Spleen (tissue), 11 donors: ENCODE measurements around the gene HES4. TPM values are rescaled to one million over a fixed set of nuclear protein-coding genes. Genes with fewer than 3 reads are reported as not detected.

Experiments
- DNase-seq: peaks from one replicate; pipeline ENCODE4 v3.0.0-alpha.2; 2020
- H3K27ac ChIP-seq, 8 donors: fragments of 200-600 bp; sonication (generic) in 7 of 8; 1 replicate in 4 of 8; 2 replicates in 4 of 8; pipeline versions ENCODE4 v1.5.0 to v1.8.0; 2016 to 2021; ENCODE audit warnings: inconsistent platforms in 4 of 8, mild to moderate bottlenecking in 4 of 8, moderate library complexity in 1 of 8
- H3K27me3 ChIP-seq, 7 donors: fragments of 200-600 bp; sonication (generic) in 6 of 7; replicated peaks in 1 of 7; 1 replicate in 4 of 7; 2 replicates in 3 of 7; pipeline versions ENCODE4 v1.5.0 to v1.8.0; 2016 to 2021; ENCODE audit warnings: inconsistent platforms in 3 of 7, mild to moderate bottlenecking in 1 of 7
- H3K36me3 ChIP-seq, 6 donors: fragments of 200-600 bp; sonication (generic) in 5 of 6; 1 replicate in 4 of 6; 2 replicates in 2 of 6; pipeline versions ENCODE4 v1.5.0 to v1.8.0; 2016 to 2021; ENCODE audit warnings: inconsistent platforms in 2 of 6
- H3K4me1 ChIP-seq, 6 donors: fragments of 200-600 bp; sonication (generic) in 5 of 6; 1 replicate in 3 of 6; 2 replicates in 3 of 6; pipeline versions ENCODE4 v1.5.0 to v1.8.0; 2016 to 2021; ENCODE audit warnings: inconsistent platforms in 3 of 6
- H3K4me3 ChIP-seq, 8 donors: fragments of 200-600 bp; sonication (generic) in 7 of 8; 1 replicate in 4 of 8; 2 replicates in 4 of 8; pipeline versions ENCODE4 v1.5.0 to v1.8.0; 2016 to 2021; ENCODE audit warnings: inconsistent platforms in 4 of 8, mild to moderate bottlenecking in 4 of 8, moderate library complexity in 2 of 8
- H3K9me3 ChIP-seq, 8 donors: fragments of 200-600 bp; sonication (generic) in 7 of 8; 1 replicate in 4 of 8; 2 replicates in 4 of 8; pipeline versions ENCODE4 v1.5.0 to v1.8.0; 2016 to 2021; ENCODE audit warnings: inconsistent platforms in 4 of 8
- POLR2A ChIP-seq, 3 donors: fragments of 450-650 bp; IDR thresholded peaks; one replicate each; pipeline ENCODE4 v1.5.1; 2017; ENCODE audit warnings: antibody characterized with exemption in 3 of 3, mild to moderate bottlenecking in 1 of 3
- POLR2AphosphoS5 ChIP-seq, 3 donors: sonication (generic); formaldehyde crosslinking; IDR thresholded peaks; one replicate each; pipeline ENCODE4 v1.5.1; 2017; ENCODE audit warnings: antibody characterized with exemption in 3 of 3
- WGBS, 5 donors: extraction: QIAGEN DNeasy Blood & Tissue Kit in 3 of 5; methylation state at CpG; one replicate each; pipeline versions ENCODE4 v1.1.5 to v1.1.7; 2013 to 2018; 5-methylcytosine and 5-hydroxymethylcytosine counted together
- intact Hi-C: fragments of 100-400 bp; cut with DNase I; formaldehyde crosslinking; loops from one replicate; pipeline ENCODE4 v1.15.0; 2023; ENCODE audit warnings: low total_unique reads
- polyA plus RNA-seq, 3 donors: library from polyadenylated mRNA; stranded (reverse); fragments of 200-250 nt; gene quantifications; one replicate each; pipeline ENCODE4 v1.2.1, GENCODE V29; 2013
- total RNA-seq, 7 donors: library from RNA; depleted of rRNA in 3 of 7; stranded (reverse); fragments of >200 nt in 3 of 7; fragmentation: NEBNext Ultra II Directional in 4 of 7; extraction: Animal tissue kit (Norgen Biotek cat#: 25700) in 4 of 7; gene quantifications; one replicate each; pipeline versions ENCODE4 v1.1.0 to v1.2.1, GENCODE V29; 2016 to 2021
- TF ChIP-seq, protein P1 (sequence below), 11 experiments: fragments of 200-600 bp in 7 of 11; fragments of 450-650 bp in 4 of 11; sonication (generic) in 4 of 11; IDR thresholded peaks in 8 of 11; conservative IDR thresholded peaks in 3 of 11; 1 replicate in 7 of 11; 2 replicates in 4 of 11; pipeline versions ENCODE4 v1.4.0 to v1.8.0; 2016 to 2021; ENCODE audit warnings: antibody characterized with exemption in 11 of 11, inconsistent platforms in 4 of 11, mild to moderate bottlenecking in 1 of 11
- donor health status: healthy with polysubstance abuse.
- donor health status: DM: no; HTN: no; CAD: no; lungs with moderate emphysema.
- donor health status: DM: no; HTN: no; CAD: no.
- donor health status: Bipolar disorder and iron deficiency.
- donor health status: healthy.
- donor health status: DM: no; HTN: no; CAD: no.
- donor health status: DM: yes; HTN: yes; CAD: no.

The HES4 gene
- total and polyA plus RNA-seq, 10 donors, result 3.8 to 64.3 (median 20.6) TPM

DNA sequence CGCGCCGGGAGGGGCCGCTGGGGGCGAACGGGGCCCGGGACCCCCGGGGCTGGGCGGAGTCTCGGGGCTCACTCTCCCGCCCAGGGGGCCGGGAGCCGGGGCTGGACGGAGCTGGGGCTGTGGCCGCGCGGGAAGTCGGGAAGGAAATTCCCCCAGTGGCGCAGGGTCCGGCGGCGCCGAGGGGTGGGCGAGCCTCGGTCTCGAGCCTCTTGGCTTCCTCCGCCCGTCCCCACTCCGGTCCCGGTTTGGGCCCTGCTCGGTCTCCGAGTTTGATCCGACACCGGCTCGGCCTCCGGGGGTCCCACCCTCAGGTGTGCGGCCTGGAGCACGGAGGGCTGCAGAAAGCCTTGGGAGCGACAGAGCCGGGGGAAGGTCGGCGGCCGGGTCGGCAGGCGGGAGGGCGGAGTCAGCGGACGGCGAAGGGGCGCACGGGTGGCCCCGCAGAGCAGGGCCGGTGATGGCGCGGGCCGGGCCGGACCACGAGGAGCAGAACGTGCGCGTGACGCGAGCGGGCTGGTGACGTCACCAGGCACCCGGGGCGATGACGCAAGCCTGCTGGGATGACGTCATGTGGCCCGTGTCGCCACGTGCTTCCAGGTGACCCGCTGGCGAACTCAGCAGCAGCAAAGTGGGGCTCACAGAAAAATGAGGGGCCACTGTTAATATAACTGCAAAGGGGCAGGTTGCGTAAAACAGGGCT is 610 bp upstream of the HES4 start:
- 1 to 2% (median 2%) methylated on average over 25 to 75 of the region's 75 CpGs for WGBS, 5 donors
- peak; percentile 81 for DNase-seq
- Histone ChIP-seq H3K9me3 (no peaks in the 10 kb centered on the region), H3K36me3 (peaks cover 0 to 5% (median 0%) of the 10 kb centered on the region in 6 donors), H3K4me1 (peaks cover 5 to 86% (median 60%) of the 10 kb centered on the region in 6 donors), H3K27ac (peak overlapping the region; percentile 74 to 93 (median 89)), H3K27me3 (peaks cover 6 to 100% (median 79%) of the 10 kb centered on the region in 7 donors), H3K4me3 (peak overlapping the region; percentile 38 to 79 (median 53))
- intact Hi-C loops, result no loop called here
- no peak for TF ChIP-seq POLR2A (IDR thresholded peaks at IDR 0.05)
- TF ChIP-seq, protein P1, sequence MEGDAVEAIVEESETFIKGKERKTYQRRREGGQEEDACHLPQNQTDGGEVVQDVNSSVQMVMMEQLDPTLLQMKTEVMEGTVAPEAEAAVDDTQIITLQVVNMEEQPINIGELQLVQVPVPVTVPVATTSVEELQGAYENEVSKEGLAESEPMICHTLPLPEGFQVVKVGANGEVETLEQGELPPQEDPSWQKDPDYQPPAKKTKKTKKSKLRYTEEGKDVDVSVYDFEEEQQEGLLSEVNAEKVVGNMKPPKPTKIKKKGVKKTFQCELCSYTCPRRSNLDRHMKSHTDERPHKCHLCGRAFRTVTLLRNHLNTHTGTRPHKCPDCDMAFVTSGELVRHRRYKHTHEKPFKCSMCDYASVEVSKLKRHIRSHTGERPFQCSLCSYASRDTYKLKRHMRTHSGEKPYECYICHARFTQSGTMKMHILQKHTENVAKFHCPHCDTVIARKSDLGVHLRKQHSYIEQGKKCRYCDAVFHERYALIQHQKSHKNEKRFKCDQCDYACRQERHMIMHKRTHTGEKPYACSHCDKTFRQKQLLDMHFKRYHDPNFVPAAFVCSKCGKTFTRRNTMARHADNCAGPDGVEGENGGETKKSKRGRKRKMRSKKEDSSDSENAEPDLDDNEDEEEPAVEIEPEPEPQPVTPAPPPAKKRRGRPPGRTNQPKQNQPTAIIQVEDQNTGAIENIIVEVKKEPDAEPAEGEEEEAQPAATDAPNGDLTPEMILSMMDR (IDR thresholded peaks at IDR 0.05 in 8 of 11, conservative IDR thresholded peaks at IDR 0.05 in 3 of 11), result no peak
- TF ChIP-seq POLR2AphosphoS5 (IDR thresholded peaks at IDR 0.05), result peak; percentile 50 to 83 (median 64)

DNA sequence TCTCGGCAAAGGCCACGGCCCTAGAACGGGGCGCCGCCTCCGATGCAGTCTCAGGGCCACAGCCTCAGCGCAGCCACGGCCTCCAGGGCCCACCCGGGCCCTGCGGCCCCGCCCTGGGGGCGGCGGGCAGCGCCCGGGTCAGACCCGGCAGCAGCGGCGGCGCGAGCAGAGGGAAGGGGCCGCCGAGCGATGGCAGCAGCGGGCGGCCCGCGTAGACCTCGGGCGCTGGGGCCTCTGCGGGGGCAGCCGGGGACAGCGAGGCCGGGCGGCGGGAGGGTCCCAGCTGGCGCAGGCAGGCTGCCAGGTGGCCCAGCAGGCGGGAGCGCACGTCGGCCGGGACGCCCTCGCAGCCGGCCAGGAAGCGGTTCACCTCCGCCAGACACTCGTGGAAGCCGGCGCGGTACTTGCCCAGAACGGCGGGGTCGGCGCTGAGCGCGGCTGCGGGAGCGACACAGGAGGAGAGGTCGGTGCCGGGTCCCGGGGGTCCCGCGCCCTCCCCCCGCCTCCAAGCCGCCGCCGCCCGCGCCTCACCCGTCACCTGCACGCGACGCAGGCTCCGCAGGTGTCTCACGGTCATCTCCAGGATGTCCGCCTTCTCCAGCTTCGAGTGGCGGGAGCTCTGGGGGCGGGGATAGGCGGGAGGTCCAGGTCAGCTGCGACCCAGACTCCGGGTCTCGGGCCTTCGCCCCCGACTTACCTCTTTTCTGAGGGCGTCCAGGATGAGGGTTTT is 737 bp downstream of the HES4 start:
- no peaks in the 10 kb centered on the region for H3K9me3 ChIP-seq
- intact Hi-C loops, result no loop called here
- H3K4me3 ChIP-seq, result peak overlapping the region; percentile 23 to 79 (median 53)
- 1 to 4% (median 1%) methylated on average over 14 to 86 of the region's 86 CpGs for WGBS, 5 donors
- H3K27me3 ChIP-seq, result peaks cover 6 to 100% (median 67%) of the 10 kb centered on the region in 7 donors
- H3K36me3 ChIP-seq, result peaks cover 0 to 5% (median 0%) of the 10 kb centered on the region in 6 donors
- H3K27ac ChIP-seq, result peak overlapping the region in 7 of 8 donors; percentile 87 to 93 (median 89)
- TF ChIP-seq POLR2A (IDR thresholded peaks at IDR 0.05) (no peak), POLR2AphosphoS5 (IDR thresholded peaks at IDR 0.05) (no peak)
- TF ChIP-seq, protein P1 (IDR thresholded peaks at IDR 0.05 in 8 of 11, conservative IDR thresholded peaks at IDR 0.05 in 3 of 11), result no peak
- peak; percentile 80 for DNase-seq
- peaks cover 5 to 73% (median 50%) of the 10 kb centered on the region in 6 donors for H3K4me1 ChIP-seq

DNA sequence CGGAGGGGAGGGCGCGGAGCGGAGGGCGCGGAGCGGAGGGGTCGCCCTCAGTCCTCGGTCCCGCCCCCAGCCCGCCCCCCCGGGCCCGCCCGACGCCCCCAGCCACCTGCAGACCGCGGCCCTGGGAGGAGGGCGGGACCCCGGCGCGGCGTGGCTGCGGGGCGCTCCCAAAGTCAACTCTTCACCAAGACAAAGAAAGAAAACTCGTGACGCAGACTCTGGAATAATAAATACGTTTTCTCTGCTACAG is 1.2 kb downstream of the HES4 start:
- H3K36me3 ChIP-seq, result peaks cover 0 to 5% (median 0%) of the 10 kb centered on the region in 6 donors
- intact Hi-C loops, result no loop called here
- TF ChIP-seq POLR2A (IDR thresholded peaks at IDR 0.05) (no peak), POLR2AphosphoS5 (IDR thresholded peaks at IDR 0.05) (no peak)
- TF ChIP-seq, protein P1 (IDR thresholded peaks at IDR 0.05 in 8 of 11, conservative IDR thresholded peaks at IDR 0.05 in 3 of 11), result no peak
- H3K4me3 ChIP-seq, result peak overlapping the region; percentile 23 to 79 (median 53)
- H3K9me3 ChIP-seq, result no peaks in the 10 kb centered on the region
- H3K27ac ChIP-seq, result peak overlapping the region in 2 of 8 donors; percentile 88 to 93
- peaks cover 5 to 69% (median 50%) of the 10 kb centered on the region in 6 donors for H3K4me1 ChIP-seq
- peaks cover 6 to 100% (median 64%) of the 10 kb centered on the region in 7 donors for H3K27me3 ChIP-seq
- WGBS, 5 donors, result 0 to 3% (median 1%) methylated on average over 15 to 27 of the region's 27 CpGs; no CpG with 5 or more reads in 1 of the 5 donors
- DNase-seq, result no peak
